Ramos (cell line): Measurements from ENCODE around the gene TAF4B.
"Not testable (repeated sequence)": the region's sequence is repeated elsewhere in the genome, so short reads cannot be mapped to it uniquely, and the experiment has no call there.

Source experiments
- in situ Hi-C: fragments of 300-500 bp; cut with MboI; formaldehyde crosslinking; loops from one replicate; pipeline ENCODE4 v1.14.3; 2022; ENCODE audit warnings: low sequenced_read_pairs; ENCODE audit not compliant: unreplicated experiment

The TAF4B gene, protein sequence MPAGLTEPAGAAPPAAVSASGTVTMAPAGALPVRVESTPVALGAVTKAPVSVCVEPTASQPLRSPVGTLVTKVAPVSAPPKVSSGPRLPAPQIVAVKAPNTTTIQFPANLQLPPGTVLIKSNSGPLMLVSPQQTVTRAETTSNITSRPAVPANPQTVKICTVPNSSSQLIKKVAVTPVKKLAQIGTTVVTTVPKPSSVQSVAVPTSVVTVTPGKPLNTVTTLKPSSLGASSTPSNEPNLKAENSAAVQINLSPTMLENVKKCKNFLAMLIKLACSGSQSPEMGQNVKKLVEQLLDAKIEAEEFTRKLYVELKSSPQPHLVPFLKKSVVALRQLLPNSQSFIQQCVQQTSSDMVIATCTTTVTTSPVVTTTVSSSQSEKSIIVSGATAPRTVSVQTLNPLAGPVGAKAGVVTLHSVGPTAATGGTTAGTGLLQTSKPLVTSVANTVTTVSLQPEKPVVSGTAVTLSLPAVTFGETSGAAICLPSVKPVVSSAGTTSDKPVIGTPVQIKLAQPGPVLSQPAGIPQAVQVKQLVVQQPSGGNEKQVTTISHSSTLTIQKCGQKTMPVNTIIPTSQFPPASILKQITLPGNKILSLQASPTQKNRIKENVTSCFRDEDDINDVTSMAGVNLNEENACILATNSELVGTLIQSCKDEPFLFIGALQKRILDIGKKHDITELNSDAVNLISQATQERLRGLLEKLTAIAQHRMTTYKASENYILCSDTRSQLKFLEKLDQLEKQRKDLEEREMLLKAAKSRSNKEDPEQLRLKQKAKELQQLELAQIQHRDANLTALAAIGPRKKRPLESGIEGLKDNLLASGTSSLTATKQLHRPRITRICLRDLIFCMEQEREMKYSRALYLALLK

DNA sequence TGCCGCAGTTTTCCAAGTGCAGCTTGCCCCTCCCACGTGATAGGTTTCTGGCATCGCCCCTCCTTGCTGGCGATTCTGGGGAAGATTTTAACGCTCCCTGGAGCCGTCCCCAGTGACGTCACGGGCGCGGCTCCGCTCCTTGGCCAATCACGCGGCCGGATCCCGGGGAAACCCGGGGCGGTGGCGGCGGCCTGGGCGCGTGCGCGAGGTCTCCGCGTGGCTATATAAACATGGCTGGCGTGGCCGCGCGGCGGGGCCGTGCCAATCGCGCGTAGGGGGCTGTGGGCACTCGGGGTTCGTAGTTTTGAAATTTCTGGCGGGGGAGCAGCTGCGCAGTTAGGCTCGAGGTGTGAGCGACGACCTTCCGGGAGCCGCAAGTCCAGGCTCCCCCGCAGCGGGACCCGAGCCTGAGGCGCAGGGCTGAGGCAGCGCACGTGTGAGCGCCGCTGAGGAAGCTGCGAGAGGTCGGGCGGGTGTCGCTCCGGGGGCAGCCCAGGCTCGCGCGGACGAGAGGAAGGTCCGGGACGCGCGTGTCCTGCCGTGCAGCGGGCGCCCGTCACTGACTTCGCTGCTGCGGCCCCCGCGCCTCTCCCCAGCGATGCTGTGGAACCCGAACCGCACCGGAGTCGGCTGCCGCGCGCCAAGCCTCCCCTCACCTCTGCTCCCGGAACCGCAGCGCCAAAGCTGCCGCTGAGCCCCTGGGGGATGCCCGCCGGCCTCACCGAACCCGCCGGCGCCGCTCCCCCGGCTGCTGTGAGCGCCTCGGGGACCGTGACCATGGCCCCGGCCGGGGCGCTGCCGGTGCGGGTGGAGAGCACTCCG lies at the start of gene TAF4B:
Gene TAF4B, plus strand, starts transcription at position 217 of the 822 bp plus-strand sequence. Its CDS starts 489 bp downstream, at position 706.
- in situ Hi-C loops = no loop called here

DNA sequence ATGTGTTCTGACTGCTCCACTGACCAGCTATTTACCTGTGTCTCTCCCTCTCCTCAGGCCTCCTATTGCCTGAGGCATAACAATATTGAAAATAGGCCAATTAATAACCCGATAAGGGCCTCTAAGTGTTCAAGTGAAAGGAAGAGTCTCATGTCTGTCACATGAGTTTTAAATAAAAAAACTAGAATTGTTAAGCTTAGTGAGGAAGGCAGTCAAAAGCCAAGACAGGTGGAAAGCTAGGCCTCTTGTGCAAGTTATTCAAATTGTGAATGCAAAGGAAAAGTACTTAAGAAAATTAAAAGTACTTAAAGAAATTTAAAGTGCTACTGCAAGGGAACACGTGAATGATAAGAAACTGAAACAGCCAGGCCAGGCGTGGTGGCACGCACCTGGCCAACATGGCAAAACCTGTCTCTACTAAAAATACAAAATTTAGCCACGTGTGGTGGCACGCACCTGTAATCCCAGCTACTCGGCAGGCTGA lies 44.9 kb upstream of the TAF4B start:
- in situ Hi-C loops = no loop called here

DNA sequence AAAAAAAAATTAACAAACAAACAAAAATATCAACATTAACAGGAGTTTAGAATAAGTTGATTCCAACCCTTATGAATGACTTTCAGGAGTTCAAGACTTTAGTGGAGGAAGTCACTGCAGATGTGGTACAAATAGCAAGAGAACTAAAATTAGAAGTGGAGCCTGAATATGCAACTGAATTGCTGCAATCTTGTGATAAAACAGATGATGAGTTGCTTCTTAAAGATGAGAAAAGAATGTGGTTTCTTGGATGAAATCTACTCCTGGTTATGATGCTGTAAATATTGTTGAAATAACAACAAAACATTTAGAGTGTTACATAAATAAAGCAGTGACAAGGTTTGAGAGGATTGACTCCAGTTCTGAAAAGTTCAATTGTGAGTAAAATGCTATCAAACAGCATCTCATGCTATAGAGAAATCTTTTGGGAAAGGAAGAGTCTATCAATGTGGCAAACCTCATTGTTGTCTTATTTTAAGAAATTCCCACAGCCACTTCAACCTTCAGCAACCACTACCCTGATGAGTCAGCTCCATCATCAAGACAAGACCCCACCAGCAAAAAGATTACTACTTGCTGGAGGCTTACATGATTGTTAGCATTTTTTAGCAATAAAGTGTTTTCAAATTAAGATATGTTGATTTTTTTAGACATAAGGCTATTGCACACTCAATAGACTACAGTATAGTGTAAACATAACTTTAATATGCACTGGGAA lies 42.7 kb upstream of the TAF4B start:
- in situ Hi-C loops = no loop called here

DNA sequence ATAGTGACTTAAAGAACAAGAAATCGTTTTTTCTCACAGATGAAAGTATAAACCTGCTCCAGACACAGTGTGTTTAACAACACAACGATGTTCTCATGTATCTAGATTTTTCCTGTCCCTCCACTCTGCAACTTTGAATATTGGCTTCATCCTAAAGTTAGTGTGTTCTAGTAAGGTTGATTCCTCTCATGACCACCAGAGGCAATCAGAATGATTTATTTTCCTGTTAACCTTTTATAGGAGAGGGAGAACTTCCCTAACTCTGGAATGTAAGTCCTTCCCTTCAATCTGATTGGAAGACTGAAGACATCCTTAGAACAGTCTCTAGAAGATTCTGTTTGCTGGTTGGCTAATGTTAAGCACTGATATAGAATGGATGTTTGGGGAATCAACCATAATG lies 41.0 kb upstream of the TAF4B start:
- in situ Hi-C loops = no loop called here

DNA sequence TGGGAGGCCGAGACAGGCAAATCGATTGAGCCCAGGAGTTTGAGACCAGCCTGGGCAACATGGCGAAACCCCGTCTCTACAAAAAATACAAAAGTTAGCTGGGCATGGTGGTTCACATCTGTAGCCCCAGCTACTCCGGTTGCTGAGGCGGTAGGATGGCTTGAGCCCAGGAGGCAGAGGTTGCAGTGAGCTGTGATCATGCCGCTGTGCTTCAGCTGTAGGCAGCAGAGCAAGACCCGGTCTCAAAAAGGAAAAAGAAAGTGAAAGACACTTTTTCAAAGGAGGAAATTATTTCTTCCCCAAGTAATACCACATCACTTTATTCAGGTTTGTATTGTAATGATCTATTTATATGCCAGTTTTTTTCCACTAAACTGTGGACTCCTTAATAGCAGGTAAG lies 35.7 kb upstream of the TAF4B start:
- in situ Hi-C loops = no loop called here

DNA sequence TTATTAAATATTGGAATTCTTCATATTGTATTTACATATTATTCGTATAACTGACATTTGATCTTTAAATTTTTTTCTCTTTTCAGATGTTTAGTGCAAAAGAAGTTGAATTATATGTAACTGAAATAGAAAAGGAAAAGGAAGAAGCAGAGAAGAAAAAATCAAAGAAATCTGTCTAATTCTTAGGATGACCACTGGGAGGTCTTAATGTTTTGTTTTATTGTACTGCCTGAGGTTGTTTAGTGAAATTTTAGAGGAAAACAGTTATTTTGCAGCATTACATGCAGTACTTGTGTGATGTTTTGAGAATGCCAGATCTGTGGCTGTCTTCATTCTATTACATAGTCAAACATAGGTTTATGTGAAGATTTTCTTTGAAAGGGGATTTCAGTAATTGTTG lies 34.0 kb upstream of the TAF4B start:
- in situ Hi-C loops = no loop called here

DNA sequence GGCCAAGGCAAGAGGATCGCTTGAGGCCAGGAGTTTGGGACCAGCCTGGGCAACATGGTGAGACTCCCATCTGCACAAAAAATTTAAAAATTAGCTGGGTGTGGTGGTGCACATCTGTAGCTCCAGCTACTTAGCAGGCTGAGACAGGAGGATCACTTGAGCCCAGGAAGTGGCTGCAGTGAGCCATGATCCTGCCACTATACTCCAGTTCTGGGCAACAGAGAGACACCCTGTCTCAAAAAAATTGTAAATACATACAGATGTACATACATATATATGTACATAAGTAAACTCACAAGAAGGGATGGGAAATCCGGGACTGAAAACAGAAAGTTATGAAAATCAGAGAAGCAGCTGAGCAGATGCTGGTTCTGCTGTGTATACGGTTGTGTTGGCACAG lies 29.6 kb upstream of the TAF4B start:
- in situ Hi-C loops = no loop called here

DNA sequence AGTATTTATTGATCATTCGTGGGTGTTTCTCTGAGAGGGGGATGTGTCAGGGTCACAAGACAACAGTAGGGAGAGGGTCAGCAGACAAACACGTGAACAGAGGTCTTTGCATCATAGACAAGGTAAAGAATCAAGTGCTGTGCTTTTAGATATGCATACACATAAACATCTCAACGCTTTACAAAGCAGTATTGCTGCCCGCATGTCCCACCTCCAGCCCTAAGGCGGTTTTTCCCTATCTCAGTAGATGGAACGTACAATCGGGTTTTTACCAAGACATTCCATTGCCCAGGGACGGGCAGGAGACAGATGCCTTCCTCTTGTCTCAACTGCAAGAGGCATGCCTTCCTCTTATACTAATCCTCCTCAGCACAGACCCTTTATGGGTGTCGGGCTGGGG lies 24.2 kb upstream of the TAF4B start:
- in situ Hi-C loops = not testable (repeated sequence)

DNA sequence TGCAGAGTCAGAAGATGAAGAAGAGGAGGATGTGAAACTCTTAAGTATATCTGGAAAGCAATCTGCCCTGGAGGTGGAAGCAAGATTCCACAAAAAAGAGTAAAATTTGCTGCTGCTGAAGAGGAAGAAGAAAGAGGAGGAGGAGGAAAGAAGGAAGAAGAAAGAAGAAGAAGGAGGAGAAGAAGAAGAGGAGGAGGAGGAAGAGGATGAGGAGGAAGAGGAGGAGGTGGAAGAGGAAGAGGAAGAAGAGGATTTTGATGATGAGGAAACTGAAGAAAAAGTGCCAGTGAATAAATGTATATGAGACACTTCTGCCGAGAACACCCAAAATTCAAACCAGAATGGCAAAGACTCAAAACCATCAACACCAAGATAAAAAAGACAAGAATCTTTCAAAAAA lies 20.9 kb upstream of the TAF4B start:
- in situ Hi-C loops = no loop called here

DNA sequence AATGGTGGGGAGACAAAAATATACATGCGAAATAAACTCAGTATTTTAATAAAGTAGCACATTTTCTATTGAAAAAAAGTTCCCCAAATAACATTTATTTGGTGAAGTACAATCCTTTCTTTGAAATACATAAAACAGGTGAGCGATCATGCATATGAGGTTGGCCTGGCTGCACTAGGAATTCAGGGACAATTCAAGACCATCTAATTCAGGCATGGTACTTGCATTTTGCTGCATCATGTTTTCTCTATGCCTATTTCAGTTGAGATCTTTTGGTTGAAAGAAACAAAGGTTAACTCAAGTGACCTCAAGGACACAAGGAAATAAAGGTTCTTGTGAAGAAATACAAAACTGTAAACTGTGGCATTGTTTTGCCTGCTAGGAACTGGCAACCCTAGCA lies 19.8 kb upstream of the TAF4B start:
- in situ Hi-C loops = no loop called here

DNA sequence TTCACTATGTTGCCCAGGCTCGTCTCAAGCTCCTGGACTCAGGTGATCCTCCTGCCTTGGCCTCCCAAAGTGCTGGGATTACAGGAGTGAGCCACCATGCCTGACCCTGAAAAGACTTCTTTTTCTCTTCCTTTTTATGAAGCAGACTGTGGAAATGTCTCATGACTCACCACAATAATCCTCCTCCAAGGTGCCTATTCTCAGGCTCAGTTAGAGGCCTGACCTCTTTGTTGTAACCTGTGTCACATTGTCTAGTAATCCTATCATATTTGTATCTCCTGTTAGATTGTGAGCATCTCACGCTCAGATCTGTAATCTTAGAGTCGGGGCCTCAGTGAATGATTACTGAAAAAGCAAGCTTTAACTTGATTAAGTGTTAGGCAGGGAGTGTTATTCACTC lies 18.3 kb upstream of the TAF4B start:
- in situ Hi-C loops = no loop called here

DNA sequence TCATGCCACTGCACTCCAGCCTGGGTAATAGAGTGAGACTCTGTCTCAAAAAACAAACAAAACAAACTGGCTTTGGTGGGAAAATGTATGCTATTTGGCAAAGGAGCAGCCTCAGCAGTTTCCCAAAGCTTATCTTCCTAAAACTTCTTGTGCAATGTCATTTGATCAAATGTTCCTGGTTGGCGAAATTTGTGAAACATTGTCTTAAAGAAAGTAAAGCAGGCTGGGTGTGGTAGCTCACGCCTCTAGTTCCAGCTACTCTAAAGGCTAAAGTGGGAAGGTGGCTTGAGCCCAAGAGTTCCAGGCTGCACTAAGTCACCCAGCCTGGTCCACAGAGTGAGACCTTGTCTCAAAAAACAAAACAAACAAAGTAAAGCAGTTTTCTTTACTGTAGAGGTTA lies 17.3 kb upstream of the TAF4B start:
- in situ Hi-C loops = no loop called here

DNA sequence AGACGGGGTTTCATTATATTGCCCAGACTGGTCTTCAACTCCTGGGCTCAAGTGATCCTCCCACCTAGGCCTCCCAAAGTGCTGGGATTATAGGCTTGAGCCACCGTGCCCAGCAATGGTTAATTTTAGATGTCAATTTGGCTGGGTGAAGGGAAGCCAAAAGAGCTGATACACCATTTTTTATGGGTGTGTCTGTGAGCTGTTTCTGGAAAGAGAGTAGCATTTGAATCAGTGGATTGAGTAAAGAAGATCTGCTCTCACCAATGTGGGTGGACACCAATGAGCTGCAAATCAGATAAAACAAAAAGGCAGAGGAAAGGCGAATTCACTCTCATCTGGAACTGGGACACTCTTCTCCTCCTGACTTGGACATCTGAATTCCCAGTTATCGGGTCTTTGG lies 16.1 kb upstream of the TAF4B start:
- in situ Hi-C loops = no loop called here

DNA sequence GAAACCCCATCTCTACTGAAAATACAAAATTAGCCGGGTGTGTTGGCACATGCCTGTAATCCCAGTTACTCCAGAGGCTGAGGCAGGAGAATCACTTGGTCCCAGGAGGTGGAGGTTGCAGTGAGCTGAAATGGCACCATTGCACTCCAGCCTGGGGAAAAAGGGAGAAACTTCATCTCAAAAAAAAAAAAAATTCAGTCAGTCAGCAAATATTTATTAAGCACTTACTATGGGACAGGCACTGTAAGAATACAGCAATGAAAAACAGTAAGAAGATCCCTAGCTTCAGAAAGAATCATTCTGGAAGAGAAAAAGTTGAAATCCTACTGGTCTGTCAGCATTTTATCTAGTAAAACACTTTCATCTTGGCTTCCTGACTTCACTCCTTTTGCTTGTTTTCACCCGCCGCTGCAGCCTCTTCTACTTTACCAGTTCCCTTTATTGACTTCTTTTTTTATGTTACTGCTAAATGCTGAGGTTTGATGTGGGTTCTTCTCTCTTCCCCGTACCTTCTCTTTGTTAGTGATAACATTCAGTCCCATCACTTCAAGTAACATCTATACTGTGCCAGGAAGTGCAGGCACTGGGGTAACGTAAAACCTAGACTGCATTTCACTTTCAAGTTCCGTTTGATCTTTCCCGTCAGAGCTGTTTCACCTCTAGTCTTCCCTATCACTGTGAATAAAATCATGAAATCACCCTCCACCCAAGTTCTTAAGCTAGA lies 10.8 kb upstream of the TAF4B start:
- in situ Hi-C loops = no loop called here

DNA sequence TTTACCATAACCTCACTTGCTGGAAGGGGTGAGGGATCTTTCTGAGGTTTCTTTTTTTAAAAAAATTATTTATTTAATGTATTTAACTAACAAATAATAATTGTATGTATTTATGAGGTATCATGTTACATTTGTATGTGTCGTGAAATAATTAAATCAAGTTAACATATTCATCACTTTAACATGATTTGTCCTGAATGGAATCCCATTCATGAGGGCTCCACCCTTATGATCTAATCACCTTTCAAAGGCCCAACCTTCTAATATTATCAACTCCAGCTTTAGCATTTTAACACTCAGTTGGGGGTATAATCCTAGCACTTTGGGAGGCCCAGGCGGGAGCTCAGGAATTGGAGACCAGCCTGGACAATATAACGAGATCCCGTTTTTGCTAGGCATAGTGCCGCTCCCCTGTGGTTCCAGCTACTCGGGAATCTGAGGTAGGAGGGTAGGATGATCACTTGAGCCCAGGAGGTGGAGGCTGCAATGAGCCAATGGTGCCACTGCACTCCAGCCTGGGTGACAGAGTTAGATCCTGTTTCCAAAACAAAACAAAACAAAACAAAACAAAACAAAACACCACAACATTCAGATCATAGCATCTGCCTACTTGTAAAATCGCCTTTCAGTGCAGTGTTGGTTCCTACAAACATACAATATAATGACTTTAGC lies 1.1 kb upstream of the TAF4B start:
- in situ Hi-C loops = no loop called here

DNA sequence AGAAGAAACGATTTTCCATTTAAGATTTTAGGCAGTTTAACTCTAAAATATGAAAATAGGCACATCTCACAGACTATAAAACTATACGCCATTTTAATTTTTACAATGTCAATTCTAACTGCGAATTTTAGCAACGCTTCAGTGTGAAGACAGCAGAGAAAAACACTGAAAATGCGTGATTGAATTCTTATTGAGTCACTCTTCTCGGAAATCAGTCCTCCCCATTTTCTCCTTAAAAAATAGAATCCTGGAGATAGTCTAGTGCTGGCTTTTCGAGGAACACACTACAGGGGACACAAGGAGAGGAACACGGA lies 373 bp upstream of the TAF4B start:
- in situ Hi-C loops = no loop called here

DNA sequence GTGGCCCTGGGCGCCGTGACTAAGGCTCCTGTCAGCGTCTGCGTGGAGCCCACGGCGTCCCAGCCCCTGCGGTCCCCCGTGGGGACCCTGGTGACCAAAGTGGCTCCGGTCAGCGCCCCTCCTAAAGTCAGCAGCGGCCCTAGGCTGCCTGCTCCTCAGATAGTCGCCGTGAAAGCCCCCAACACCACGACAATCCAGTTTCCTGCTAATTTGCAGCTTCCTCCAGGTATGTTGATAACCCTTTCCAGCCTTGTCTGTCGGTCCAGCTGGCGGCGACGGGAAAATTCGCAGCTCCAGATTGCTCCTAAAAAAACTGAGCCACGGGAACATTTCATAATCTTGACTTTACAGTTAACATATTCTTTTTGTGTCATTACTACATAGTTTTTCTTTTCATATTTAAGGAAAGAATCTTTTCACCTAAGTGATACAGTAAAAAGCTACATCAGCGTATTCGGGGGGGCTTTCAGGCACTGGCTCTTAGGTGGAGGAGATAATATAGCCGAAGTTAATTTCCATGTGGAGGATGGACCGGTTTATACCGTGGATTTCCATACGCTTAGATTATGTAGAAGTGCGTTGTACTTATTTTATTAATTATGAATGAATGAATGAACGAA lies 916 bp downstream of the TAF4B start:
- in situ Hi-C loops = no loop called here

DNA sequence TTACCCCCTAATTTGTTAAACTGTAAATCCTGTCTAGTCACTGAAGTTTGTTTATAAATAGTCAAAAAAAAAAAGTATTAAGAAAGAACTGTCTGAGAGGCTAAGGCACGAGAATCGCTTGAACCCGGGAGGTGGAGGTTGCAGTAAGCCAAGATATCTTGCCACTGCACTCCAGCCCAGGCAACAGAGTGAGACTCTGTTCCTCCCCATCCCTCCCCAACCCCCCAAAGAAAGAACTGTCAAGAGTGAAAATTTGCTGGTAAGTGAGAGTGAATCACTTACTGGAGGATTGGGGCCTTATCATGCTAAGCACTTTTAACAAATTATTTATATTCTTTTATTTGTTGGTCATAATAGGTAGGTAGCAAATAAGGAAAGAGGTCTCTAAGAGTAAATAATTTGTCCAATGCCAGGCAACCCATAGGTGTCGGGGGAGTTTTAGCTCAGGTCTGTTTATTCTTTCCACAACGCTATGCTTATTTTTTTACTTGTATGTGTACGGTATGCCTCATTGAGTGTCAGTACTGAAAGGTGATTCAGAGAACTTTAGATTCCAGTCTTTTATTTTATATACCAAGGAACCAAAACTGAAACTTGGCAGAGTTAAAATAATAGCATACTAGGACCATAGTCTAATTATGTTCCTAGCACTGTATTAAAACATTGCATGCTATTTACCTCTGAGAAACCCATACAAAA lies 2.5 kb downstream of the TAF4B start:
- in situ Hi-C loops = no loop called here
